ENCODE measurements around the gene XKR3. TPM values are rescaled to one million over a fixed set of nuclear protein-coding genes. Genes with fewer than 3 reads are reported as not detected.

XKR3 gene
- total RNA-seq: not detected in 2 replicates

DNA sequence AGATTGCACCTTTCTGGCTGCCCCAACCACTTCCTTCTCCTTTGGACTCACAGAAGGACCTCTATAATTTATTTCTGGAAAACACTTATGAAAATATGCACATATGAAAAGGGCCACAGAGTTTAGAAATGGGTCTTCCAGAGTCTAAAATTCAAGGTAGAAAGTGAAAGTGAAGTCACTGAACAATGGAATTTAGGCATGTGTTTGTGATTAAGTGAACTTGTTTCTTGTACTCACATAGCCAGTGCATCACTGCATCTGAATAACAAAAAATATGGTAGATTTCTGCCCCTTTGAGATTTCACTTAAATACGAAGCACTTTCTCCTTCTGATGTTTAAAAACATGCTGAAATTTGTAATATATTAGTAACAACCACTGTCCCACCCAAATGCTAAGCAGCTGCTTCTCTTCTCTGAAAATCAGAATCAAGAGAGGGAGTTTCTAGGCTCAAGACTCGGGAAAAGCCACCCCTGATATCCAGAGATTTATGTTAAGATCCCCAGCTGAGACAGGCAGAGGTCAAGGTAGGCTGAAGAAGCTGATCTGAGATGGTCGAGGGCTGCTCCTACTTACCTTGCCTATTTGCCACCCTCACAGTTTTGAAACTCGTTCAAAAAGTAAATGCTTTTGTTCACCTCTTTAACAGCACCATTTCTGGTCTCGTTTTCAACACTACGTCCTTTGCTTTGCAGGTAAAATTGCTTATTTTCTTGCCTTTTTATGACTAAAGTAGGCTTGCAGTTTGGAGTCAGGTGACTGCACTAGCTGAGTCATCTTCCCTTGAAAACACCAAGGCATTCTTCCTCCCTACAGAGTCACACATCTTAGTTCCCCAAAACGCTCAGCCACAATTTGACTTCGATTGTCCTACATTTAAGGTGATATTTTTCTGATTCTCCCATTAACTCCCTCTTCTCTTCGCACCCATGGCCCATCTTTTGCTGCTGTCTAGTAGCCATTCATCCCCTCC, at the start of gene XKR3:
Gene XKR3, minus strand, starts transcription at position 696 of the 972 bp plus-strand sequence. CDS start 17,338 bp downstream, outside the sequence.

Other genes starting within 250 kb of the XKR3 start
- not detected in 2 replicates for gene CCT8L2, start 232.6 kb downstream of the XKR3 start, total RNA-seq
- gene GAB4, start 182.8 kb upstream of the XKR3 start, total RNA-seq: not detected in 2 replicates